Measurements from ENCODE around the gene SKIL.

GRCh38 chr3:170413291-170413690 is 55.8 kb downstream of the SKIL start:
- TF ChIP-seq CTCF (IDR thresholded peaks at IDR 0.05 in 4 of 5, conservative IDR thresholded peaks at IDR 0.05 in 1 of 5) (no peak), POLR2A (IDR thresholded peaks at IDR 0.05) (no peak)
